PFSK-1 (cell line): Measurements from ENCODE around the gene GLT6D1.

Experiments
- FOXP2 ChIP-seq: optimal IDR thresholded peaks from 2 replicates; pipeline ENCODE3; 2011; ENCODE audit warnings: borderline replicate concordance, control low read depth, inconsistent platforms; ENCODE audit not compliant: insufficient read depth; ENCODE audit errors: extremely low read length, extremely low read depth
- POLR2AphosphoS5 ChIP-seq: IDR thresholded peaks from 2 replicates; pipeline ENCODE4 v1.6.1; 2012; ENCODE audit warnings: low read depth, mild to moderate bottlenecking, control low read depth, low read length, moderate library complexity
- SIN3A ChIP-seq: IDR thresholded peaks from 2 replicates; pipeline ENCODE4 v1.6.1; 2012; ENCODE audit warnings: mild to moderate bottlenecking, low read length, moderate library complexity, borderline replicate concordance; ENCODE audit not compliant: insufficient read depth
- TAF1 ChIP-seq: IDR thresholded peaks from 2 replicates; pipeline ENCODE4 v1.6.1; 2012; ENCODE audit warnings: low read length, control low read depth, borderline replicate concordance; ENCODE audit not compliant: insufficient read depth
- TF ChIP-seq, protein P1 (sequence below), 2 experiments: IDR thresholded peaks; 2 replicates each; pipeline versions ENCODE4 v1.6.1 to v1.8.0; 2011 to 2012; ENCODE audit warnings: low read depth in 2 of 2, low read length in 2 of 2, control low read depth in 1 of 2, inconsistent platforms in 1 of 2, mild to moderate bottlenecking in 1 of 2, moderate library complexity in 1 of 2; ENCODE audit not compliant: insufficient read depth in 1 of 2

The GLT6D1 gene

DNA sequence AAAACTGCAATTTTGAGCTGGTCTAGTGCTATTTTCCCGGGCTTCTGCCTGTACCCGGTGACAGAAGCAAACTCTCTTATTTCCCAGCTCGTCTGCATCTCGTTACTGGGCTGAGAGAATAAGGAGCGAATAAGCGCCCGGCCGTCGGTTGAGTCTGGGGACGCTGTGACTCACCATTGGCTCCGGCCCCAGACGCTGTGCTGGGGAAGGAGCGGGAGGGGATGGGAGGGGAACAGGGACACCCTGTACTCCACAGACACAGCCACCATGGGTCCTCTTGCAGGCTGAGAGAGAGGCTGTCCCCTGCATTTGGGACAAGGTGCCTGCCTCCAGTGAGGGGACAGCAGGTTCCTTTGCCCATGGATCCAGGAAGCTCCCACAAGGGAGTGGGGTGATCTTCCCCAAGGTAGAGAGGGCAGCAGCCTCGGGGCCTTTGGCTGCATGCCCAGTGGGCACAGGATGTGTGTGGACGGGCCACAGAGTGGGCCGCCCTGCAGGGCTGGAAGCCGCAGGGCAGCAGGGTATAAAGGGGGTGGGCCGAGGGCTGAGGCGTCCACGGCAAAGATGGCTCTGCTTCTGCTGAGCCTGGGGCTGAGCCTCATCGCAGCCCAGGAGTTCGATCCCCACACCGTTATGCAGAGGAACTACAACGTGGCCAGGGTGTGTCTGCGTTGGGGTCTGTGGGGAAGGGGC, 23.6 kb upstream of the GLT6D1 start, which contains the start of gene LCN9:
Gene LCN9 (plus strand): TSS at position 552 of the 693 bp plus-strand sequence. CDS start 13 bp downstream, at position 565.
- TF ChIP-seq SIN3A (no peak), POLR2AphosphoS5 (no peak), FOXP2 (no peak), TAF1 (no peak)
- TF ChIP-seq, protein P1, sequence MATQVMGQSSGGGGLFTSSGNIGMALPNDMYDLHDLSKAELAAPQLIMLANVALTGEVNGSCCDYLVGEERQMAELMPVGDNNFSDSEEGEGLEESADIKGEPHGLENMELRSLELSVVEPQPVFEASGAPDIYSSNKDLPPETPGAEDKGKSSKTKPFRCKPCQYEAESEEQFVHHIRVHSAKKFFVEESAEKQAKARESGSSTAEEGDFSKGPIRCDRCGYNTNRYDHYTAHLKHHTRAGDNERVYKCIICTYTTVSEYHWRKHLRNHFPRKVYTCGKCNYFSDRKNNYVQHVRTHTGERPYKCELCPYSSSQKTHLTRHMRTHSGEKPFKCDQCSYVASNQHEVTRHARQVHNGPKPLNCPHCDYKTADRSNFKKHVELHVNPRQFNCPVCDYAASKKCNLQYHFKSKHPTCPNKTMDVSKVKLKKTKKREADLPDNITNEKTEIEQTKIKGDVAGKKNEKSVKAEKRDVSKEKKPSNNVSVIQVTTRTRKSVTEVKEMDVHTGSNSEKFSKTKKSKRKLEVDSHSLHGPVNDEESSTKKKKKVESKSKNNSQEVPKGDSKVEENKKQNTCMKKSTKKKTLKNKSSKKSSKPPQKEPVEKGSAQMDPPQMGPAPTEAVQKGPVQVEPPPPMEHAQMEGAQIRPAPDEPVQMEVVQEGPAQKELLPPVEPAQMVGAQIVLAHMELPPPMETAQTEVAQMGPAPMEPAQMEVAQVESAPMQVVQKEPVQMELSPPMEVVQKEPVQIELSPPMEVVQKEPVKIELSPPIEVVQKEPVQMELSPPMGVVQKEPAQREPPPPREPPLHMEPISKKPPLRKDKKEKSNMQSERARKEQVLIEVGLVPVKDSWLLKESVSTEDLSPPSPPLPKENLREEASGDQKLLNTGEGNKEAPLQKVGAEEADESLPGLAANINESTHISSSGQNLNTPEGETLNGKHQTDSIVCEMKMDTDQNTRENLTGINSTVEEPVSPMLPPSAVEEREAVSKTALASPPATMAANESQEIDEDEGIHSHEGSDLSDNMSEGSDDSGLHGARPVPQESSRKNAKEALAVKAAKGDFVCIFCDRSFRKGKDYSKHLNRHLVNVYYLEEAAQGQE (IDR thresholded peaks at IDR 0.05; ENCODE audit: insufficient read depth in 1 of 2, low read depth in 2 of 2, low read length in 2 of 2) = no peak

DNA sequence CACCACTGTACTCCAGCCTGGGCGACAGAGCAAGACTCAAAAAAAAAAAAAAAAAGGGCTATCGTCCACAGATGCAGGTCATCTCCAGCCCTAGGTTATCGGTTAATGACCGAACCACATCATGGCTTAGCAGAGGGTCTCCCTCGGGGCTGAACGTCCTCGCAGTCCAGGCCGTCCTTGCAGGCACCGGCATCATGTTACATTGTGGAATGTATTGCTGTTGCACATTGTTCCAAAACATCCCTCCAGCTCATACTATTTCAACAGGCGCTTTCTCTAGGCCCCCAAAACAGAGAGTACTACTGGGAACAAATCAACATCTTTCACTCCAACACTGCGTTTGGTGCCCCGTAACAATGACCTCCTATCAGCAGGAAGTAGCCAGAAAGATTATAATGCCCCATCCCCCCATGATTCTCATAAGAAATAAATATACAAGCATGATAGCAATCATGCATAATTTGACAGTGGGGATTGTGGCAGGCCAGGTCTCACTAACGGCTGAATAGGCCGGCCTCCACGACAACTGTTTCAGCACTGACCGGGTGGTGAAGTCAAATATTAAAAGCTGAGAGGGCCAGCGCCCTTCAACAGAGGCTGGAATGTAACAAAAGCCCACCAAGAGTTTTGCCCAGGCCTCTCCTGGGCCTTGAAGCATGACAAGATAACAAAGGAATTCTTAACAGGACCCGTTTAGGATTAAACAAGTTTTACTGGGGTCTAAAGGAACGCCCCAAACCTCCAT, 22.6 kb upstream of the GLT6D1 start:
- TF ChIP-seq POLR2AphosphoS5 (no peak), TAF1 (no peak), SIN3A (no peak), FOXP2 (no peak)
- TF ChIP-seq, protein P1 (IDR thresholded peaks at IDR 0.05; ENCODE audit: insufficient read depth in 1 of 2, low read depth in 2 of 2, low read length in 2 of 2) = no peak

DNA sequence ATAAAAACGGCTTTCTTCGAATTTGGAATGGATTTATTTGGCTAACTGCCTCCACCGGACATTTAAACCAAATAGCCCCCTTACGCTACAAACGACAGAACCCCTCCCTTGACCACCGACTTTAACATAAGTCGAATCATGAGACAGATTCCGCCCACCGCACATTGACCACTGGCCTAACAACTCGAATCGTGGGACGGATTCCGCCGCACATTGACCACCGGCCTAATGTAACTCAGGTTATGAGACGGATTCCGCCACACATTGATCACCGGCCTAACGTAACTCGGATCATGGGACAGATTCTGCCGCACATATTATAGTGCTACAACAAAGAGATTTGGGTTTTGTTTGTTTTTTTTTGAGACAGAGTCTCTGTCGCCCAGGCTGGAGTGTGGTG, 21.1 kb upstream of the GLT6D1 start:
- TF ChIP-seq, protein P1 (IDR thresholded peaks at IDR 0.05; ENCODE audit: insufficient read depth in 1 of 2, low read depth in 2 of 2, low read length in 2 of 2) = no peak
- TF ChIP-seq FOXP2 (no peak), SIN3A (no peak), TAF1 (no peak), POLR2AphosphoS5 (no peak)

DNA sequence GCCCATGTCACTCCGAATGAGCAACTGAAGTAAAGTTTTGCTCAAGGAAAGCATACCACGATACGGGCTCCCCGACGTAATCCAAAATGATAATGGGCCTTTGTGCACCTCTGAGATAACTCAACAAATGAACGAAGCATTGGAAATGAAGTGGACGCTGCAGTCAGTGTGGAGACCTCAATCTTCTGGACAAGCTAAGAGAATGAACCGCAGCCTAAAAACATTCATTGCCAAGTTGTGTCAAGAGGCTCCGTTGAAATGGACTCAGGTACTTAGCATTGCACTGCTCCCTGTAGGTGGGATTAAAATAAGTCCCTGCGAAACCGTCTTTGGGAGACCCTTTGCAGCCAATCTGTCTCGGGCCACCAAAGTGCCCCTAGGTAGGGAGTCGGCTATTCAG, 19.9 kb upstream of the GLT6D1 start:
- TF ChIP-seq POLR2AphosphoS5 (no peak), SIN3A (no peak), FOXP2 (no peak)

DNA sequence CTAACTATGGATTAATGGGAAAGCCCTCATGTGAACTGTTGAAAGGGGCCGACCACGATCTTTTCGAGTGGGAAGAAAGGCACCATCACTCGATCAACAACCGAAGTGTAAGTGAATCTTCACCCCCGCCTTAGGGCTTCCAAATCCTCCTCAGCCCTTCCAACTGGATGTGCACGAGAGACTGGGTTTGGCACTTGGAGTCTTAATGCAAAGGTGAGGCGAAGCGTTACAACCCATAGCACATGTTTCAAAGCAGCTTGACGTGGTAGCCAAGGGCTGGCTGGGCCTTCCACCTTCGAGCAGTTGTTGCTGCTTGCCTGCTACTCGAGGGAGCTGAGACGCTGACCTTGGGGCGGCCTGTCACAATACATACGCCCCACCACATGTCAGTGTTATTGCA, 18.1 kb upstream of the GLT6D1 start:
- TF ChIP-seq TAF1 (no peak), SIN3A (no peak), POLR2AphosphoS5 (no peak), FOXP2 (no peak)
- TF ChIP-seq, protein P1 (IDR thresholded peaks at IDR 0.05; ENCODE audit: insufficient read depth in 1 of 2, low read depth in 2 of 2, low read length in 2 of 2) = no peak
